ENCODE data around the gene INTS11. TPM values are rescaled to one million over a fixed set of nuclear protein-coding genes. Genes with fewer than 3 reads are reported as not detected.

Gene INTS11
- total and polyA plus RNA-seq, 2 of the 8 experiments (the other 6 are each of a cell fraction or from before 2014, with no cell fraction given), result 113 to 243 TPM

- no peak overlapping the region for H3K9ac ChIP-seq (replicated peaks in 1 of 4; ENCODE audit: extremely low read depth in 1 of 4, low read depth in 3 of 4, low read length in 3 of 4)
- peaks cover 38% of the 10 kb centered on the region for H3K79me1 ChIP-seq (ENCODE audit: low read depth, low read length)
- H2AK5ac ChIP-seq (ENCODE audit: low read depth, low read length), result no peak overlapping the region
- H3K14ac ChIP-seq (ENCODE audit: insufficient read length), result no peak overlapping the region
- H2BK12ac ChIP-seq (ENCODE audit: low read depth, low read length), result no peak overlapping the region
- DNase-seq (ENCODE audit: low read depth in 1 of 2, low spot score in 2 of 2), result no peak
- H3K23me2 ChIP-seq (ENCODE audit: low read depth, low read length), result peaks cover 7% of the 10 kb centered on the region; the same call in 1 of the 2 replicates
- H3K4me3 ChIP-seq (ENCODE audit: extremely low read depth in 1 of 4, insufficient read depth in 2 of 4, low read depth in 3 of 4, low read length in 4 of 4), result no peak overlapping the region
- no peak overlapping the region for H2BK120ac ChIP-seq (replicated peaks; ENCODE audit: low read depth, low read length)
- WGBS, 2 experiments (ENCODE audit: extremely low coverage in 1 of 2, insufficient coverage in 1 of 2, insufficient read length in 1 of 2, insufficient replicate concordance in 2 of 2, low coverage in 1 of 2, low lambda C conversion rate in 2 of 2, missing lambda C conversion rate in 1 of 2), result 91% methylated on average over 18 of the region's 23 CpGs; no CpG with 5 or more reads in 1 of the 2 experiments
- no peak overlapping the region for H4K5ac ChIP-seq (ENCODE audit: insufficient read length, low read depth, low read length)
- no peak overlapping the region for H4K8ac ChIP-seq (ENCODE audit: extremely low read depth, insufficient read depth, low read length)
- H3K4me1 ChIP-seq (replicated peaks in 1 of 4; ENCODE audit: control insufficient read depth in 3 of 4, insufficient read depth in 4 of 4, low read length in 3 of 4), result peaks cover 0 to 16% (median 5%) of the 10 kb centered on the region in 4 experiments; a peak in 5 of 7 replicates
- H3K23ac ChIP-seq (ENCODE audit: insufficient read length), result no peak overlapping the region
- no peak overlapping the region for H3K27ac ChIP-seq (ENCODE audit: low read depth, low read length)
- no peaks in the 10 kb centered on the region for H3K9me3 ChIP-seq (ENCODE audit: insufficient read depth in 2 of 2, low read depth in 1 of 2, low read length in 1 of 2)
- FAIRE-seq, result no peak
- H3K27me3 ChIP-seq (replicated peaks in 1 of 4; ENCODE audit: control insufficient read depth in 3 of 4, extremely low read depth in 1 of 4, insufficient read depth in 3 of 4, low read length in 3 of 4), result no peaks in the 10 kb centered on the region
- POLR2A ChIA-PET (ENCODE audit: partially characterized antibody), result interaction anchor here (1.1 to 3.0 kb wide), 6 partner anchors 10 to 31 kb away, joined by 3 to 20 read pairs (median 6); partner anchors contain the start of gene TAS1R3
- no peak overlapping the region for H3K56ac ChIP-seq (replicated peaks; ENCODE audit: insufficient read length, low read depth, low read length)
- H3K18ac ChIP-seq (ENCODE audit: extremely low read depth, low read length), result no peak overlapping the region
- no peak overlapping the region for H3K4me2 ChIP-seq (ENCODE audit: insufficient read depth in 1 of 2, low read depth in 2 of 2, low read length in 2 of 2)
- H4K20me1 ChIP-seq (replicated peaks in 1 of 2; ENCODE audit: control insufficient read depth in 1 of 2, insufficient read depth in 2 of 2, low read length in 2 of 2), result peaks cover 25 to 37% of the 10 kb centered on the region in 2 experiments
- CTCF ChIA-PET (ENCODE audit: partially characterized antibody), result interaction anchor here (1.7 kb wide), 1 partner anchor 21 kb away, joined by 6 read pairs; no protein-coding TSS in a partner anchor
- H2BK15ac ChIP-seq (ENCODE audit: low read length), result no peak overlapping the region
- no peak overlapping the region for H2BK5ac ChIP-seq (ENCODE audit: low read depth, low read length)
- H3K36me3 ChIP-seq (ENCODE audit: control insufficient read depth in 2 of 4, insufficient read depth in 4 of 4, low read length in 3 of 4), result peaks cover 0 to 12% (median 6%) of the 10 kb centered on the region in 4 experiments; a peak in 6 of 8 replicates
- TF ChIP-seq JUN (IDR thresholded peaks at IDR 0.05; ENCODE audit: low read depth, low read length), result no peak
- no peak overlapping the region for H2AFZ ChIP-seq (ENCODE audit: low read length)
- no peak overlapping the region for H2BK20ac ChIP-seq (ENCODE audit: low read length)
- H3K4ac ChIP-seq (replicated peaks; ENCODE audit: insufficient read length, low read depth, low read length), result no peak overlapping the region
- H3K79me2 ChIP-seq (ENCODE audit: control insufficient read depth in 1 of 2, insufficient read depth in 2 of 2, low read length in 2 of 2), result peaks cover 12 to 55% of the 10 kb centered on the region in 2 experiments; a peak in 3 of 4 replicates
- no peak overlapping the region for H4K91ac ChIP-seq (replicated peaks; ENCODE audit: insufficient read length, low read length)
These were observed 3.6 kb downstream of the INTS11 start for GRCh38 chr1:1320666-1321448.

Measured in H1 (cell line).